Osteoblast (primary cell): Measurements from ENCODE around the gene IDH3A. TPM values are rescaled to one million over a fixed set of nuclear protein-coding genes. Genes with fewer than 3 reads are reported as not detected.
A peak's percentile ranks its signal among the peaks of the same experiment; 100 is the strongest.

ENCODE experiments used
- DNase-seq: peaks from one replicate; pipeline ENCODE4 v3.0.0; 2011; ENCODE audit warnings: low spot score, mixed read lengths; ENCODE audit not compliant: insufficient read length; ENCODE audit errors: missing footprints
- H2AFZ ChIP-seq: 2 replicates; pipeline ENCODE4 v1.6.0; 2011; ENCODE audit warnings: mild to moderate bottlenecking, low read length
- H3K27ac ChIP-seq: 2 replicates; pipeline ENCODE4 v1.5.1; 2011; ENCODE audit warnings: mild to moderate bottlenecking, low read depth, low read length, moderate library complexity
- H3K27me3 ChIP-seq: 2 replicates; pipeline ENCODE4 v1.6.0; 2012; ENCODE audit warnings: mild to moderate bottlenecking, control low read depth, inconsistent platforms, low read length, moderate library complexity; ENCODE audit not compliant: insufficient read depth
- H3K36me3 ChIP-seq: 2 replicates; pipeline ENCODE4 v1.5.1; 2011; ENCODE audit warnings: mild to moderate bottlenecking, low read length, control low read depth, moderate library complexity; ENCODE audit not compliant: insufficient read depth
- H3K4me1 ChIP-seq: 2 replicates; pipeline ENCODE4 v1.5.1; 2011; ENCODE audit warnings: mild to moderate bottlenecking, low read length, control low read depth, moderate library complexity; ENCODE audit not compliant: insufficient read depth
- H3K4me2 ChIP-seq: 2 replicates; pipeline ENCODE4 v1.6.0; 2011; ENCODE audit warnings: mild to moderate bottlenecking, low read length; ENCODE audit not compliant: insufficient read depth
- H3K4me3 ChIP-seq: fragments of 200-600 bp; sonication (generic); 3 replicates; pipeline ENCODE4 v1.5.1; 2012; ENCODE audit warnings: mild to moderate bottlenecking, low read length, inconsistent platforms; ENCODE audit not compliant: insufficient read depth
- H3K79me2 ChIP-seq: 2 replicates; pipeline ENCODE4 v1.6.0; 2012; ENCODE audit warnings: mild to moderate bottlenecking, low read length, control low read depth, inconsistent platforms; ENCODE audit not compliant: insufficient read depth
- H3K9me3 ChIP-seq: 2 replicates; pipeline ENCODE4 v1.5.1; 2011; ENCODE audit warnings: low read depth, low read length, control low read depth
- H4K20me1 ChIP-seq: 2 replicates; pipeline ENCODE4 v1.6.0; 2012; ENCODE audit warnings: mild to moderate bottlenecking, low read length, control low read depth; ENCODE audit not compliant: insufficient read depth
- CTCF ChIP-seq: IDR thresholded peaks from 2 replicates; pipeline ENCODE4 v1.5.1; 2011; ENCODE audit warnings: mild to moderate bottlenecking, low read depth, low read length, moderate library complexity; ENCODE audit errors: extremely low read depth
- total RNA-seq: library from RNA; depleted of rRNA; stranded (reverse); fragments of >200 nt; gene quantifications from 2 replicates; pipeline ENCODE4 v1.2.3, GENCODE V29; 2012

Gene IDH3A
- total RNA-seq, 1 donor = 30.4 TPM

DNA sequence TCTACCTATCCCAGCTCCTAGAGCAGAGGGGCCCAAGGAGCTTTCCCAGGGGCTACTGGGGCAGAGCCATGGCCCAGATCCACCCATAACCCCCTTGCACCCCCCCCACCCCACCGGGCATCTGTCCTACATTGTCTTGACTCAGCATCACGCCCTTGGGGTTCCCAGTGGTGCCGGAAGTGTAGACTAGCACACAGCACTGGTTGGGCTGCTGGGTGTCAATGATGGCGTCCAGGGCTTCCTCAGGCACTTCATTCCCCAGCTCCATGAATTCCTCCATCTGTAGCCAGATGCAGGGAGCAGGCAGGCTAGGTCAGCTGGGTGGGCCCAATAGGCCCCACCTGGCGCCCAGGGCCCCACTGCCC, 33.2 kb downstream of the IDH3A start:
- Histone ChIP-seq H3K79me2 (no peaks in the 10 kb centered on the region), H3K4me3 (no peak overlapping the region), H3K4me2 (no peak overlapping the region), H3K4me1 (no peaks in the 10 kb centered on the region), H3K36me3 (no peaks in the 10 kb centered on the region), H3K9me3 (no peaks in the 10 kb centered on the region), H2AFZ (no peak overlapping the region), H3K27ac (no peak overlapping the region), H4K20me1 (no peaks in the 10 kb centered on the region), H3K27me3 (peaks cover 9% of the 10 kb centered on the region)
- DNase-seq = no peak
- no peak for TF ChIP-seq CTCF

GRCh38 chr15:78182821-78183220, 33.7 kb downstream of the IDH3A start:
- H3K36me3 ChIP-seq = no peaks in the 10 kb centered on the region
- H3K4me1 ChIP-seq = no peaks in the 10 kb centered on the region
- no peak for DNase-seq
- no peak overlapping the region for H3K4me2 ChIP-seq
- no peaks in the 10 kb centered on the region for H4K20me1 ChIP-seq
- H3K4me3 ChIP-seq = no peak overlapping the region
- peaks cover 9% of the 10 kb centered on the region for H3K27me3 ChIP-seq
- H3K27ac ChIP-seq = no peak overlapping the region
- H3K79me2 ChIP-seq = no peaks in the 10 kb centered on the region
- no peak overlapping the region for H2AFZ ChIP-seq
- TF ChIP-seq CTCF = no peak
- H3K9me3 ChIP-seq = no peaks in the 10 kb centered on the region

DNA sequence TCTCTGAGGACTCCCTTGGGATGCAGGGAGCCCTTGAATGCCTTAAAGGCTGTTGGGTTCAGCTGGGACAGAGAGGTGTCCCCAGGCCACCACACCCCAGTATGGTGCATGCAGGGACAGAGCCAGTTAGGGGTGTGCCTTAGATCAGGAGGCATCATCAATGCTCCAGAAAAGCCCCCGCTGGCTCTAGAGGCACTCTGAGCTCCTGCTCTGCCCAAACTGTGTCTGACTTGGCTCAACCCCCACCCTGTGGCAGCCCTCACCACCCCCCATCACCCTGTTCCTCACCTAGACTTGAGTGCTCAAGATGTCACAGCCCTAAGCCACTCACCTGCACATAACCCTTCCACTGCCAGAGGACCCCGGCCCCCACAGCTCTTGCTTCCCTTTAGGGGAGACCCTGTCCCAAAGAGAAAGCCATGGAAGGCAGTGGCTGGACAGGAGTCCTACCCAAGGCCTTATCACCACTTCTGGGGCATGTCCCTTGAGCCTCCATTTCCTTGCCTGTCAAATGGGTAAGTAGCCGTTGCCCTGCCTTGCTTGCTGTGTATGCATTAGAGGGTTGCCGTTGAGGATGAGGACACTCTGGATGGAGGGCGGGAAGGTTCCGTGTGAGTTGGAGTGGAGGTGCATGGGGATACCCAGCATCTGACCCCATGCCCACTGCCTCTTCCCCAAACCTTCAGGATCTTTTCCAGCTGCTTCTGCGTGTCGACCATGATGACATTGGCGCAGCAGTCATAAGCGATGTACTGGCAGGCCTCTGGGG, 43.8 kb downstream of the IDH3A start:
- Histone ChIP-seq H3K27me3 (peaks cover 16% of the 10 kb centered on the region), H2AFZ (no peak overlapping the region), H3K9me3 (no peaks in the 10 kb centered on the region), H3K4me2 (no peak overlapping the region), H3K4me3 (no peak overlapping the region), H3K36me3 (no peaks in the 10 kb centered on the region), H4K20me1 (no peaks in the 10 kb centered on the region), H3K79me2 (no peaks in the 10 kb centered on the region), H3K4me1 (no peaks in the 10 kb centered on the region), H3K27ac (no peak overlapping the region)
- DNase-seq = no peak
- TF ChIP-seq CTCF = no peak

DNA sequence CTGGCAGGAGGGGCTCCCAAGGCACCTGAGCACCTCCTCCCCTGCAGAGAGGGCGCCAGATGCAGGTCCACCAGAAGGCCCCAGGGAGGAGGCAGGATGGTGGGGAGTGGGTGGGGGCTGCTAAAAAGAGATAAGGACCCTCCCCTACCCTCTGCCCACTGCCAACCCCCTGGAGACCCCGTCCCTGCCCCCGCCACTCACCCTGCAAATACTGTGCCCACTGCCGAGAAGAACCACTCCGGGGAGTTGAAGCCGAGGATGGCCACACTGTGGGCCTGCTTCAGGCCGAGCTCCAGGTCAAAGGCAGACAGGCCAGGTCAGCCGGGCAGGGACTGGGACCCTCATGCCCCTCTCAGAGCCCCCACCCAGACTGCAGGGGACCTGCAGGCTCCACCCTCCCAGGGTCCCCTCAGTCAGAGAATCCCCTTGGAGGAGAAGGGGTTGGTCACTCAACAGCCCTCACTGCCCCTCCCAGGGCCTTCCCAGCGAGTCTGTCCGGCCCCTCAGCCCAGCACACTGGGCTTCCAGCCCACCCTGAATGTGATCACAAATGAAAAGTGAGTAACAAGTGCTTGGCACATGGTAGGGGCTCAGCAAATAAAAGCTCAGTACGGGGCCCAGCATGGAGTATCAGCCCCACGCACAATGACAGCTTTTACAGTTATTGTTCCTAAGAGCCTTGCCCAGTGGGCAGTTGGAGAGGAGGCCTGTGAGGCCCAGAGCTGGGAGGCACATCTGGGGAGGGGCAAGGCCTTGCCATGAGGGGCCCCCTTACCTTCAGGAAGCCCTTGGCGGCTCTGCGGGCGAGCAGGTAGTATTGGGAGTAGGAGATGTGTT, 44.8 kb downstream of the IDH3A start:
- H3K27ac ChIP-seq = no peak overlapping the region
- no peaks in the 10 kb centered on the region for H3K79me2 ChIP-seq
- no peak overlapping the region for H3K4me3 ChIP-seq
- H4K20me1 ChIP-seq = no peaks in the 10 kb centered on the region
- no peaks in the 10 kb centered on the region for H3K36me3 ChIP-seq
- no peak for TF ChIP-seq CTCF
- H3K9me3 ChIP-seq = no peaks in the 10 kb centered on the region
- no peaks in the 10 kb centered on the region for H3K4me1 ChIP-seq
- H2AFZ ChIP-seq = no peak overlapping the region
- H3K27me3 ChIP-seq = peaks cover 16% of the 10 kb centered on the region
- H3K4me2 ChIP-seq = no peak overlapping the region
- peak; percentile 32 for DNase-seq
